Measurements from ENCODE around the gene MAPK1. TPM values are rescaled to one million over a fixed set of nuclear protein-coding genes. Genes with fewer than 3 reads are reported as not detected.

Gene MAPK1
- total and polyA plus RNA-seq, 2 donors (not counting 3 experiments of a cell fraction or from before 2014, with no cell fraction given): 50.9 to 163 TPM

DNA sequence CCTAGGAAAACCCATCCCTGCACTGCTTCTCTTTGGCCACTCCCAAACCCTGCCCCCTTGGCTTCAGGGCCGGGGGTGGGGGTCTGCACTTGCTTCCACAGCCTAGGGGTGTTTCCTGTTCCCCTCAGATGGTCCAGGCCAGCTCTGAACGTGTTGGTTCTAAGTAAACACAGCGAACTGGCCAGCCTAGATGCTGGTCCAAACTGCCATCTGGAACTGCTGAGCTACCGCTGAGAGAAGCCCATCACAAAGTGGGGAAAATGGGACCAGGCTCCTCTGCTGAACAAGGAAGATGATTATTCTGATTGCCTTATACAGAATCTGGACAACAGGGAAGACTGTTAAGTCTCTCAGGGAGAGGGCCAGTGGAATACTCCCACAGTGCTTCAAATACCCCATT is 108.4 kb downstream of the MAPK1 start:
- Histone ChIP-seq H3K79me2 (ENCODE audit: control insufficient read depth, insufficient read depth, low read length) (no peaks in the 10 kb centered on the region), H3K36me3 (ENCODE audit: control insufficient read depth in 2 of 2, extremely low read depth in 1 of 2, insufficient read depth in 2 of 2, low read length in 2 of 2) (peaks cover 8 to 19% of the 10 kb centered on the region in 2 experiments), H3K4me3 (replicated peaks in 1 of 3; ENCODE audit: insufficient read depth in 1 of 3, low read depth in 1 of 3, low read length in 3 of 3) (no peak overlapping the region), H3K9me3 (replicated peaks; ENCODE audit: control insufficient read depth, insufficient read depth, low read length) (no peaks in the 10 kb centered on the region), H3K27ac (ENCODE audit: insufficient read depth, low read depth, low read length) (no peak overlapping the region), H3K9ac (replicated peaks; ENCODE audit: extremely low read depth, insufficient read depth, low read length) (no peak overlapping the region), H3K9me1 (replicated peaks; ENCODE audit: control insufficient read depth, extremely low read depth, insufficient read depth, low read length) (no peaks in the 10 kb centered on the region), H3K27me3 (ENCODE audit: control insufficient read depth in 2 of 2, insufficient read depth in 2 of 2, low read length in 2 of 2) (no peaks in the 10 kb centered on the region), H2AFZ (ENCODE audit: low read depth, low read length) (no peak overlapping the region), H3K4me2 (ENCODE audit: insufficient read depth, low read length) (no peak overlapping the region), H3K4me1 (ENCODE audit: control insufficient read depth, extremely low read depth, insufficient read depth, low read length) (peaks cover 21% of the 10 kb centered on the region), H4K20me1 (replicated peaks; ENCODE audit: control insufficient read depth, extremely low read depth, insufficient read depth, low read length) (no peaks in the 10 kb centered on the region)
- BruUV-seq (replicated peaks): no TSS peak
- ChIA-PET POLR2A (no interaction called here), CTCF (interaction anchor here (1.0 to 1.2 kb wide), 2 partner anchors 19 to 179 kb away, joined by 3 to 4 read pairs; no protein-coding TSS in a partner anchor)
- dilution Hi-C loops (cut with MboI; ENCODE audit: extremely low pct_ligation_motif_present, low sequenced_read_pairs) (no loop called here), intact Hi-C loops (cut with micrococcal nuclease) (loop anchor here (5.0 kb wide), 1 partner anchor 47 kb away; no protein-coding TSS in a partner anchor)
- FAIRE-seq (no peak), DNase-seq (ENCODE audit: low read depth, low spot score) (no peak)
- TF ChIP-seq GATA2 (IDR thresholded peaks at IDR 0.05; ENCODE audit: insufficient read depth, insufficient read length, low read depth, low read length) (no peak), FOS (IDR thresholded peaks at IDR 0.05; ENCODE audit: borderline replicate concordance, insufficient read depth, low read length) (no peak), POLR2AphosphoS5 (IDR thresholded peaks at IDR 0.05; ENCODE audit: insufficient read depth, low read depth, low read length) (no peak), POLR2A (IDR thresholded peaks at IDR 0.05; ENCODE audit: low read depth, low read length) (no peak)
- TF ChIP-seq, protein P1, sequence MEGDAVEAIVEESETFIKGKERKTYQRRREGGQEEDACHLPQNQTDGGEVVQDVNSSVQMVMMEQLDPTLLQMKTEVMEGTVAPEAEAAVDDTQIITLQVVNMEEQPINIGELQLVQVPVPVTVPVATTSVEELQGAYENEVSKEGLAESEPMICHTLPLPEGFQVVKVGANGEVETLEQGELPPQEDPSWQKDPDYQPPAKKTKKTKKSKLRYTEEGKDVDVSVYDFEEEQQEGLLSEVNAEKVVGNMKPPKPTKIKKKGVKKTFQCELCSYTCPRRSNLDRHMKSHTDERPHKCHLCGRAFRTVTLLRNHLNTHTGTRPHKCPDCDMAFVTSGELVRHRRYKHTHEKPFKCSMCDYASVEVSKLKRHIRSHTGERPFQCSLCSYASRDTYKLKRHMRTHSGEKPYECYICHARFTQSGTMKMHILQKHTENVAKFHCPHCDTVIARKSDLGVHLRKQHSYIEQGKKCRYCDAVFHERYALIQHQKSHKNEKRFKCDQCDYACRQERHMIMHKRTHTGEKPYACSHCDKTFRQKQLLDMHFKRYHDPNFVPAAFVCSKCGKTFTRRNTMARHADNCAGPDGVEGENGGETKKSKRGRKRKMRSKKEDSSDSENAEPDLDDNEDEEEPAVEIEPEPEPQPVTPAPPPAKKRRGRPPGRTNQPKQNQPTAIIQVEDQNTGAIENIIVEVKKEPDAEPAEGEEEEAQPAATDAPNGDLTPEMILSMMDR (IDR thresholded peaks at IDR 0.05; ENCODE audit: extremely low read depth in 1 of 2, insufficient read depth in 1 of 2, low read depth in 1 of 2, low read length in 2 of 2): no peak

Data from endothelial cell of umbilical vein (primary cell).